GM19463 (cell line): ENCODE measurements around the gene UCP3.

Experiments used
- ATAC-seq: cut with Tn5 transposase; IDR thresholded peaks from one replicate; pipeline ENCODE4 v1.9.1; 2021; ENCODE audit warnings: mild to moderate bottlenecking, moderate library complexity; ENCODE audit not compliant: unreplicated experiment

The UCP3 gene, protein sequence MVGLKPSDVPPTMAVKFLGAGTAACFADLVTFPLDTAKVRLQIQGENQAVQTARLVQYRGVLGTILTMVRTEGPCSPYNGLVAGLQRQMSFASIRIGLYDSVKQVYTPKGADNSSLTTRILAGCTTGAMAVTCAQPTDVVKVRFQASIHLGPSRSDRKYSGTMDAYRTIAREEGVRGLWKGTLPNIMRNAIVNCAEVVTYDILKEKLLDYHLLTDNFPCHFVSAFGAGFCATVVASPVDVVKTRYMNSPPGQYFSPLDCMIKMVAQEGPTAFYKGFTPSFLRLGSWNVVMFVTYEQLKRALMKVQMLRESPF

DNA sequence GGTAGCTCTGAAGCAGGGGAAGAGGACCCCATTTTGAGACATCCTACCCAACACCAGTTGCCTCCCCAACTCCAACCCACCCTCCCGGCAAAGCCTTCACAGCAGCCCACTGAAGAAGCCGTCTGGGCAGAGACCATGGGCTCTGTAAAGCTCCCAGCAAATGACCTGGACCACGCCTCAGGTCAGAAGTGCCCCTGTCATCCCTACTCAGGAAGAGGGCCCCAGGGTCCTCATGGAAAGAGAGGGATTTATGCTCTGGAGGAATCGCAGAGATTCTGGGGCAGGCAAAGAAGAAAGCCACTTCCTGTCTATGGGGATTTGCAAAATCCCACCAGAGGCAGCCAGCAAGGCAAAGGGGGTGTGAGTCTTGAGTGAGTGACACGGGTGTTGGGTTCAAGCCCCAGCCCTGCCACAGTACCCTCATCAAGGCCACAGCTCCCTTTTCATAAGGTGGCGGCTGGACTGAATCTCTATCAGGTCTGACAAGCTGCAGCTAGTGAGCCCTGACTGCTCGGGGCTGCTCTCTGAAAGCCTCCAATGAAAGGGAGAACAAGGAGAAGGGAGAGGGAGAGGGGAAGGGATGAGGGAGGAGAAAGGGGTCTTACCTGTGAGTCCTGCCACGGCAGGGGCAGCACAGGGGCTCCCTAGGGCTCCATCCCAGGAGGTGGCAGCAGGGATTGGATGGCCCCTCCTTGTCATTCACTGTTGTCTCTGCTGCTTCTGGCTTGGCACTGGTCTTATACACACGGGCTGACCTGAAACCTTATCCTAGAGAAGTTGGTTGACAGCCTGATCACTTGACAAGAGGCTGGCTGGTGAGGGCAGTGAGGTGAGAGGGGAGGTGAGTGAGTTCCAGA lies at the start of gene UCP3:
Gene UCP3 (minus strand): TSS at position 713 of the 857 bp plus-strand sequence. CDS start 2,043 bp downstream, outside the sequence.
- no peak for ATAC-seq

DNA sequence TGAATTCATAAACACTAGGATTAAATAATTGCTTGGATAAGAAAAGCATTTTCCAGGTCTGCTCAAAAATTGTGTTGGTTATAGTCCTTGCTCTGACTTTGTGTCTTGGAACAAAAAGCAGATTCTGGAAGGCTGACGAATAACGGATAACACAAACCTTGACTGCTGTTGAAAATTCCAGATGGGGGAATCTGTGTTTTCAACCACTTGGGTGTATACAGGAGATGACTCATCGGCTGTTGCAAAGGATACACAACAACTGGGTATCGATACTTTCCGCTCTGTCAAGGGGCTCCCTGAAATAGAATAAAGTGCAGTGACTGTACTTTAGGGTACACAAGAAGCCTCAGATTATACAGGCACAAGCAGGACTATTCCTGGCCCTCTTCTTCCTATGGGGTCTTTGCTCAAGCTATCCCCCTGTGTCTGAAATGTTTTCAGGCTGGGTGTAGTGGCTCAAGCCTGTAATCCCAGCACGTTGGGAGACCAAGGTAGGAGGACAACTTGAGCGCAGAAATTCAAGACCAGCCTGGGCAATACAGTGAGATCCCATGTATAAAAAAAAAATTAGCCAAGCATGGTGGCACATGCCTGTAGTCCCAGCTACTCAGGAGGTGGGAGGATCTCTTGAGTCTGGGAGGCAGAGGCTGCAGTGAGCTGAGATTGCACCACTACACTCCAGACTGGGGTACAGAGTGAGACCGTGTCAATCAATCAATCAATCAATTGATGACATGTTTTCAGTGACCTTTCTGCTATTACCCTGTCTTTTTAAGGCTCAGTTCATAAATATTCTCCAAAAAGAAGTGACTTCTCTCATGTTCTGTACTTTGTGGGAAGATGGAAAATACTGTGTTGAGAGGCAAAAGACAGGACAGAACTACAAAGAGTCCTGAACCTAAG lies 48.6 kb upstream of the UCP3 start:
- ATAC-seq, result no peak

DNA sequence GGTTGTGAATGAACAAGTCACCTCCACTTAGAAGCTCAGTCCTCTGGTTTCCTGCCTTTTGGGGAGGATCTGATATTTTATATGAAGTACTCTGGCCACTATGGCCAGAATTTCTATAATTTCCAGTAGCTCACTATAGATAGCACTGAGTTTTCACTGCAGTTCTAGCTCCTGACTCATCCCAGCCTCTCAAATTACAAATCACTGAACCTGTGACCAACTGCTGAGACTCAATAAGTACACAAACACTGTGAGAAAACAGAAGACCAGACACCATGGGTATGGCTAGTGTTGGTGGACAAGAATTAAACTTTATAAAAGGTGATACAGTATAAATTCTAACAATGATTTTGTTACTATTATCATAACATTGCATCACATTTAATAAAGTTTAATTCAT lies 47.1 kb upstream of the UCP3 start:
- no peak for ATAC-seq

DNA sequence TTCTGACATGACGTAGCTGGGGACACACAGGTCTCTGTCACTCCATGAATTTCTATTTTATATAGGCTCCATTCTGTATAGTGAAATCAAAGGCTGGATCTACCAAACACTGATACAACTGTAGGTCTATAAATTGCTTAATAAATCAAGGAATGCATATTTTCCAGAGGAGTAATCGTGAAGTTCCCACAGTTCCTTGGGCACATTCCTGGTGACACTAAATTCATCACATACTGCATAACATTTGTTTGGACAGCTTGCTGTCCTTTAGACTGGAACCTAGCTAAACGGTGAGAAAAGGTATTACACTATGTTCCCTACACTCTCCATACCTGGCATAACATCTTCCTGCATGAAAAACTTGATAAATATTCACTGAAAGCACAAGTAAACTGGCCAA lies 41.6 kb upstream of the UCP3 start:
- no peak for ATAC-seq

DNA sequence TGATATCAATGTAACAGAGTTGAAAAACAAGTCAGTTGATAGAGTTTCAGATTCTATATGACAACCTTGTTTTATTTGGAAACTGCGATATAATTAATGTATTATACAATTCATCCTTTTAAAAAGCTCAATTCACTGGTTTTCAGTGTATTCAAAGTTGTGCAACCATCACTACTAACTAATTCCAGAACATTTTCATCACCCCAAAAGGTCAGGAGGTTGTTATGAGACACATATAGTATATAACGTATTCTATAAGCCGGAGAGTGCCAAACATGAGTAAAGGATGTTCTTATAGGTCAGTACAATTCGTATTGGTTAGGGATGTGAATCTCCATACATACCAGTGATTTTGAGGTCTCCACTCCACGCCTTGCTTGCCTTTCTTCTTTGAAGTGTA lies 40.1 kb upstream of the UCP3 start:
- ATAC-seq, result no peak

DNA sequence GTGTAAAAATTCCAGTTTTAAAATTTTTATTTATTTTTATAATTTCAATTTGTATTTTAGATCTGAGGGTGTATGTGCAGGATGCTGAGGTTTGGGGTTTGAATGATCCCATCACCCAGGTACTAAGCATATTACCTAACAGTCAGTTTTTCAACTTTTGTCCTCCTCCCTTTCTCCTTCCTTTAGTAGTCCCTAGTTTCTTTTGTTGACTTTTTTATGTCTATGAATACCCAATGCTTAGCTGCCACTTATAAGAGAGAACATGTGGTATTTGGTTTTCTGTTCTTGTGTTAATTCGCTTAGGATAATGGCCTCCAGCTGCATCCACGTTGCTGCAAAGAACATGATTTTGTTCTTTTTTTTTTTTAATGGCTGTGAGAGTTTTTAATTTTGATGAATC lies 35.7 kb upstream of the UCP3 start:
- ATAC-seq, result no peak

DNA sequence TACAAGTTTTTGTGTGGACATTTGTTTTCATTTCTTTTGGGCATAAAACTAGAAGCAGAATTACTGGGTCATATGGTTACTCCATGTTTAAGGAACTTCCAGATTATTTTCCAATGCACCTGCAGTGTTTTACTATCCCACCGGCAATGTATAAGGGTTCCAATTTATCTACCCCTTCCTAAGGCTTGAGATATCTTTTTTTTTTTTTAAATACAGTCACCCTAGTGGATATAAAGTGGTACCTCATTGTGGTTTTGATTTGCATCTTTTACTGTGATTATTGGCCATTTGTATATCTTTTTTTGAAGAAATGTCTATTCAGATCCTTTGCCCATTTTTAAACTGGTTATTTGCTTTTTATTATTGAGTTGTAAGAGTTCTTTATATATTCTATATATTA lies 34.6 kb upstream of the UCP3 start:
- no peak for ATAC-seq

DNA sequence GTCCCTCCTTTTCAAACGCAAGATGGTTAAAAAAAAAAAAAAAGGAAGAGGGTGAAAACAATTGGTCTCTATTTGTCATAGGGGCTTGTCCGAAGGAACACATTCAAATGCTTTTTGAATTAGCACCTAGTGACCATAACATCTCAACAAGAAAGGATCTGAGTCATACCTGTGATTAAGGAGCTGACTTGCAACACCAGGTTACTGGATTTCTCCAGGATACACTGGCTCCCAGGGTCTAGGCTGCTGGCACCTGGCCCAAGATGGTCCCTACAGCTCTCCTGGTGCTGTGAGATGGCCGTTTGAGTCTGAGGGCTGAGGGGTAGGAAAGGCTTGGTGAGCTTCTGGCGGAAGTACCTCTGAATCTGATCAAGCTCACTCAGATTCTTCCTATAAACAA lies 28.4 kb upstream of the UCP3 start:
- no peak for ATAC-seq

DNA sequence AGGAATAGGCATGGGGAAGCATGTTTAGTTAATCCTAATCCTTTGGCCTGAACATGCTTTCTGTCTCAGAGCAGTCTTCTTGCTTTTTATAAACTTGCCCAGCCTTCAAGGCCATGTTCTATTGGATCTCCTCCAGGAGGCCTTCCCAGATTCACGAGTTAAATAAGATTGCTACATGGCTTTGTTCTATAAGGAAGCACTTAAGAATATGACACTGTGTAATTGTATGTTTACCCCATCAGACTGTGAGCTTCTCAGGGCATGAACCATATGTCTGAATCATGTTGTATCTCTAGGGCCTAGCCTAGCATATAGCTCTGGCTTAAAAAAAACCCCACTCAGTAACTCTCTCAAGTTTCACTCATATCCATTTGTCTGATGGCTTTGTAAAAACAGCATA lies 26.4 kb upstream of the UCP3 start:
- ATAC-seq, result no peak

DNA sequence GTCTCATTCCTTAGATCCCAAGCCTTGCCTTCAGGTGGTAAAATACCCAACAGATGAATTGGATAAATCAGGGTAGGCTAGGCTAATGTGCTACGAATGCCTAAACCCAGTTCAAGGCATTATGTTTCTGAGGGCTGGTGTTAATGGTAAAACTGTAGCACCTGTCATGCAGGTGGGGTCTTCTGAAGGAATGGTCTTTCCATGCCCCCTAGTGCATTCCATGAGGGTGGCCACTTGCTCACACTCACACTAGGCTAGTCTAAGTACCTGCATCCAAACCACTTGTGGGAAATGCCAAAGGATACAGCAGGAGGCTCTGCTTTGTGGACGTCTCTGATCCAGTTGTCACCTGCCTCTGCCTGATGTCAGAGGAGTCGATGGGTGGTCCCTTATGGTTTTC lies 24.2 kb upstream of the UCP3 start:
- ATAC-seq, result no peak

DNA sequence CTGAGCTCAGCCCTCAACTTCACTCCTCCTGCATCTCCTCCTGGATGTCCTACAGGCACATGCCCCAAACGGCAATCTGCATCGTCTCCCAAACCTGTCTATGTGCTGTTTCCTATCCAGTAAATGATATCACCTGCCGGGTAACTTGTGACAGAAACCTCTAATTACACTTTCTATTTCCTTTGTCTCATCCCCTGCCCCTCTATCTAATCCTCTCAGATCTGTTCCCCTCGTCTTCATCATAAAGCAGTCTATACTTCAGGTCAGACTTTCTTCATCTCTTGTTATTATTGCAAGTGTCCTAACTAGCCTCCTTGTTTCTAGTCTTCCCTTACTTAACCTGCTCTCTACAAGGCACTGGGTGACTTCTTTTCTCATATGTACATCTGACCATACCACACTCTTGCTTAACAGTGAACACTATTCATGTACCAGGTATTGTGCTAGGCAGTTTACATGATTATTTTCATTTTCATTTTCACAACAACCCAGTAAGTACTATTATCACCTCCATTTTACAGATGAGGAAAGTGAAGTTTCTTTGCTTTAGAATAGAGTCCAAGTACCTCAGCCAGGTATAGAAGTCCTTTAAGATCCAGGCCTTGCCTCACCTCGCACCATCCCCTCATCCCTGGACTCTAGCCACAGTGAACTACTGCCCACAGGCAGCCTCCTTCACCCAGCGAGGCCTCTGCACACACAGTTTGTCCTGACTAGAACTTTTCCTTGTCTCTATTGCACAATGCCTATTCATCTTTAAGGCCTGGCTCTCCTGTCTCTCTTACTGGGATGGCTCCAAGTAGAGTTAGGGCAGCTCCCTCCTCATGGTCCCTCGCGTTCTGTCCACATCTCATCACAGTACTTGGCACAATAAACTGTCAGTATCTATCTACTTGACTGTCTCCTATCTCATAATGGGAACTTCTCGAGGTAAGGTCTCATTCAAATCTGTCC lies 22.1 kb upstream of the UCP3 start:
- no peak for ATAC-seq

DNA sequence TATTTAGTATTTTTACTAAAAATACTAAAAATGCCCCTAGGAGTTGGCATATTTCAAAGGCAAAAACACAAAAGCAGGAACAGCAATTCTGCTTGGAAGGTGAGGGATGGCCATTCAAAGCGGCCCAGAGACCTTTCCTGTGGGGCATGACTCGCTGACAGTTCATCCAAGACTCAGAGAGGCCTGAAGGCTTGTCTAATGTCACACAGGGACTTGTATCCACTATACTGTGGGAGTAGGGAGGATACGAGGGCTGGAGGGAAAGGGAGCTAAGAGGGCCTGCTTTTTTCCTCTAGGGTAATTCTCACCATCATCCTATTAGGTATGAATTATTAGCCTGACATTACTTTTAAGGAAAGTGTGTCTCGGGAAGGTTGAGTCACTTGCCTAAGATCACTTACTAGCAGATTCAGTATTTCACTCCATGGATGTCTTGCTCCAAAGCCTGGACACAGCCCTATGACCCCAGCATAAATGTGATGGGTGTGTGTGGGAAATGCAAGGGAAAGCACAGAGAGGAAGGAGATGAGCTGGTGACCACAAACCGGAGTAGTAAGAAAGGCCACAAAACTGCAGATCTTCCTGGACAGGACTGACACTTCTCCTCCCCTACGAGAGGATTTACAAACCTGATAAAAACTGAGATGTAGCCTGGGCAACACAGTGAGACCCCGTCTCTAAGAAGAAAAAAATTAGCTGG lies 16.7 kb upstream of the UCP3 start:
- ATAC-seq, result no peak

DNA sequence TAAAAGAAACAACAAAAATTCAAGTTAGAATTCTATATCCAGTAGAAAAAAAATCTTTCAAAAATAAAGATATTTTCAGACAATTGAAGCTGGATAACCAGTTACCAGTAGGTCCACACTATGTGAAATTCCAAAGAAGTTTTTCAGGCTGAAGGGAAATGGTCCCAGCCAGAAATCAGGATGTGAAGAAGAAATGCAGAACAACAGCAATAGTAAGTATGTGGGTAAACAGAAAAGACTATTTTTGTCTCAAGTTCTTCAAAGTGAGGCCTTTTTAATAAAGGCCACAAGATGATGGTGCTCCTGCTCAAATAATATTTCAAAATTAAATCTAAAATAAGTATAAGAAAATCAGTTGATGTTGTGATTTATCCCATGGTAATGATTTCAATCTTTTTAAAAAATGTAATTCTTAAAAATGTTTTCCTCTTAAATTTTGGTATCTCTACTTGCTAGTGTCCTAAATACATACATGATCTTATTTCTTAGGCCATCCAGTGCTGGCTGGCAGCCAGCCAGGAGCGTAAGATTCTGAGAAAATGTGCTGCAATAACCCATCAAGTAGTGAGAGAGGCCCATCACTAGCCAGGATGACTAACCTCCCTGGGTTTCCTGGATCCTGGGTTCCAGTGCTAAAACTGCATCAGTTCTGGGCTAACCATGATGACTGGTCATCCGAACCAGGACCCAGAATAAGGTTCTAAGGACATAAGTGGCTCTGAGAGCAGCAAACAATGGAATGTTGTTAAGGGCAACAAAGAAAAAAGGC lies 15.6 kb upstream of the UCP3 start:
- no peak for ATAC-seq

DNA sequence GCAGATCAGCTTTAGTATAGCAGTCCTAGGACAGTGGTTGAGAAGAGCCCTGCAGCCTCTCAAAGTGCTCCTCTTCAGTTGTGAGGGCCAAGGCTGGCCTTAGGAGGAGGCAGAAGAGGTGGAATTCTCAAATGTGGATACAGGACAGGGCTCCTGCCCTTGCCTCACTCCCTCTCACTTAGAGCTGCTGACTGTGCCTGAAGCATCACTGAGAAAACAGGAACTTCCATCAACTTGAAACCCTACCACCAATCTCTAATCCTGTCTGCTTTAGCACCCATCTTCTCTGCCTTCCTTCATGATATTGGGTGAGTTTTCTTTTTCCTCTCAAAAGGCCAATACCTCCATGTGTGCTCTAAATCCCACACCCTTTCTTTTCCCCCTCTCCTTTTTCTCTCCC lies 14.4 kb upstream of the UCP3 start:
- no peak for ATAC-seq

DNA sequence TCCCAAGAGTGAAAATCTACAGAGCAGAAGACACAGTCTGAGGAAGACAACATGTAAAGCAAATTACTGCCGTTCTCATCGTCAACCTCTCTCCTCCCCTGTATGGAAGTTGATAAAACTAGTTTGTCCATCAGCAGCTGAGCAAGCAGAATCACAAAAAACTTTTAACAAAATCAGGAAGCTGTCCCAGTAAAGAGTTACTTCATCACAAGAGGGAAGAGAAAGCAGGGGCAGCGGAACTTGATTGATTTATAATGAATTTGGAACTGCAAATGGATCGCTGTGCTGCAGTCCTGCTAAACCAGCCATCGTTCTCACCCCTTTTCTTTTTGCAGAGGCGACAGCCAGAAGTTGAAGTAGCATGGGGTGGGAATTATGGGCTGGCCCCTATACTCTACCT lies 13.7 kb upstream of the UCP3 start:
- ATAC-seq, result no peak

DNA sequence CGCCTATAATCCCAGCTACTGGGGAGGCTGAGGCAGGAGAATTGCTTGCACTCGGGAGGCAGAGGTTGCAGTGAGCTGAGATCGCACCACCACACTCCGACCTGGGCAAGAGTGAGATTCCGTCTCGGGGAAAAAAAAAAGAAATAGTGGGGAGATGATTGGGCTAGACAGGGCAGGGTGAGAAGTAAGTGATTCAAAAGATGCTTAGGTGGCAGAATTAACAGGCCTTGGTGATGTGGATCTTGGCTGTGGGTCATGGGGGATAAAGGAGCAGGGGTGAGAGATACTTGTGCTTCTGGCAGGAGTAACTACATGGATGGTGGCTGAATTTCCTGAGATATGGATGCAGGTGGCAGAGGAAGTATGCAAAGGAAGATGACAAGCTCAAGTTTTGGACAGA lies 13.1 kb upstream of the UCP3 start:
- ATAC-seq, result no peak

DNA sequence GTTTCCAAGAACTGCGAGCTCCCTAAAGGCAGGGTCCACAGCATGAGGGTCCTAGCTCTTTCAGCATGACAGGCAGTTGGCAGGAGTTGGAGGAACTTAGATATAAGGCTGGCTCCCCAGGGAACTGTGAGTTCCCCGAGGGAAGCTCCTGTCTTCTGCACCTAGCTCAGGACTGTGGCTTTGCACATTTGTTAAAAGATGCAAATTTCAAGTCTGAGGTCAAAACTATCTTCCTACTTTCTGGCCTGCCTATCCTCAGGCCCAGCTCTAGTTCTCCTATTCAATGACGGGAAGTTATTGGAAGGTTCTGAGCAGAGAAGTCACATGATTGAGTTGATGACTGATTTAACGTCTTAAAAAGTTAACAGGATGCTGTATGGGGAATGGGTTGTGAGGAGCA lies 11.7 kb upstream of the UCP3 start:
- ATAC-seq, result peak; percentile 69

DNA sequence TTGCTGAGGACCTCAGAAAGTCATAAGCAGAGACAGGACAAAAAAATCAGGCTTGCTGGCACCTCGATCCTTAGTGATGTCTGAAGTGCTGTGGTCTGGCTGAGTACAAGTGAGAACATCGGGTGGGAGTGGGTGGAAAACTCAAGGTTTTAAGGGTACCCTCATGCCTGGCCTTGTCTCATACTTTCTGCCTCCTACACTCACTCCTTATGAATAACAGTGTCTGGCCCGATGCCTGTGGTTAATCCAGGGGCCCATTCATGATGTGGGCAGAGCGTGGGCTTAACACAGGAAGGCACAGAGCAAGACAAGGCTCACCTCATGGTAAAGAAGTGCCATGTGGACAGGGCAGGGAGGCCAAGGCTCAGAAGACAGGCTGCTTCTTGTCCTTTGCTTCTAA lies 11.0 kb upstream of the UCP3 start:
- ATAC-seq, result peak; percentile 46
